Prostate gland (tissue), 2 donors: ENCODE results near the gene FGF22.

Source experiments
- CTCF ChIP-seq, 4 experiments: fragments of 200-600 bp in 2 of 4; fragments of 450-650 bp in 2 of 4; sonication (generic) in 2 of 4; IDR thresholded peaks; 1 replicate in 3 of 4; 2 replicates in 1 of 4; pipeline ENCODE4 v1.5.1; 2016 to 2019; ENCODE audit warnings: antibody characterized with exemption in 4 of 4, mild to moderate bottlenecking in 2 of 4, moderate library complexity in 2 of 4
- POLR2A ChIP-seq: fragments of 450-650 bp; IDR thresholded peaks from one replicate; pipeline ENCODE4 v1.6.1; 2016; ENCODE audit warnings: antibody characterized with exemption, mild to moderate bottlenecking

- no peak for TF ChIP-seq POLR2A
- TF ChIP-seq CTCF (IDR thresholded peaks at IDR 0.05): no peak
Observed at GRCh38 chr19:620166-620862, 19.4 kb upstream of the FGF22 start.
